ENCODE data around the gene ENOX1. TPM values are rescaled to one million over a fixed set of nuclear protein-coding genes. Genes with fewer than 3 reads are reported as not detected.

Gene ENOX1
- total RNA-seq, 1 donor: 2.2 TPM

DNA sequence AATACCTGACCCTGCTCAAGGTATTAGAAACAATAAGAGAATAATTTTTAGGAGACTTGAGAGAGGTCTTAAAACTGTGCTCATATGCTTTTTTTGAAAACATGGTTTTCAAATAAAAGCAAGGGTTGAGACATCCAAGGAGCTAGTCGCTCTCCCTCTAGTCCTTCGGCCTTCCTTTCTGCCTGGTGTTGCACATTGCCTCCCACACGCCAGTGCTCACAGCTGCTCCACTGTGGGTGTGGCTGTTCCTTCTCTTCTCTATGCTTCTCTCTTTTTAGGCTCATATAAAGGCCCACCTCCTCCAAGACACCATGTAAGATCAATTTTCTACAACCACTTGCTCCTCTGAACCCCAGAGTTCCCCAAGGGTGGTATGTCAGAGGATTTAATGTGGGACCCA lies 352.6 kb downstream of the ENOX1 start:
- no peak overlapping the region for H3K4me3 ChIP-seq (ENCODE audit: low read depth, low read length)
- DNase-seq (ENCODE audit: low read depth): no peak
- TF ChIP-seq, protein P1, sequence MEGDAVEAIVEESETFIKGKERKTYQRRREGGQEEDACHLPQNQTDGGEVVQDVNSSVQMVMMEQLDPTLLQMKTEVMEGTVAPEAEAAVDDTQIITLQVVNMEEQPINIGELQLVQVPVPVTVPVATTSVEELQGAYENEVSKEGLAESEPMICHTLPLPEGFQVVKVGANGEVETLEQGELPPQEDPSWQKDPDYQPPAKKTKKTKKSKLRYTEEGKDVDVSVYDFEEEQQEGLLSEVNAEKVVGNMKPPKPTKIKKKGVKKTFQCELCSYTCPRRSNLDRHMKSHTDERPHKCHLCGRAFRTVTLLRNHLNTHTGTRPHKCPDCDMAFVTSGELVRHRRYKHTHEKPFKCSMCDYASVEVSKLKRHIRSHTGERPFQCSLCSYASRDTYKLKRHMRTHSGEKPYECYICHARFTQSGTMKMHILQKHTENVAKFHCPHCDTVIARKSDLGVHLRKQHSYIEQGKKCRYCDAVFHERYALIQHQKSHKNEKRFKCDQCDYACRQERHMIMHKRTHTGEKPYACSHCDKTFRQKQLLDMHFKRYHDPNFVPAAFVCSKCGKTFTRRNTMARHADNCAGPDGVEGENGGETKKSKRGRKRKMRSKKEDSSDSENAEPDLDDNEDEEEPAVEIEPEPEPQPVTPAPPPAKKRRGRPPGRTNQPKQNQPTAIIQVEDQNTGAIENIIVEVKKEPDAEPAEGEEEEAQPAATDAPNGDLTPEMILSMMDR (IDR thresholded peaks at IDR 0.05; ENCODE audit: insufficient read depth, low read depth, low read length): no peak

DNA sequence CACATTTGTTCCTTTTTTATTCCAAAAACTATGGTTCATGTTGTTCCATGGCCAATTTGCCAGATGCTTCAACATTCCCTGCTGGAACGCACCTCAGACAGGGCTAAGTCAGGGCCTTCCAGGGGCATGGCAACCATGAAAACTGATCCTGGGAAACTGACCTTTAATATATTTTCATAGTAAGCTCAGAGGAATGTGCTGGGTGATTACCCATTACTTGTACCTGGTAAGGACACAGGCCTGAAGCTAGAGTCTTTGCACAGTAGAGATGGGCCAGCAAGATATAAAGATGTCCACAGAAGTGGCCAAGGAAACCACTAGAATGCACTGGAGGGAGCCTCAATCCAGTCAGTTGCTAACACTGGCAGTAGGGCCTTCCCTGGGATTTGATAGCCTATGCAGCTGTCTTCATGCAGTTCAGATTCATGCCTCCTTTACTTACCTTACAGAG lies 353.1 kb downstream of the ENOX1 start:
- TF ChIP-seq, protein P1 (IDR thresholded peaks at IDR 0.05; ENCODE audit: insufficient read depth, low read depth, low read length): no peak
- DNase-seq (ENCODE audit: low read depth): no peak
- H3K4me3 ChIP-seq (ENCODE audit: low read depth, low read length): no peak overlapping the region

DNA sequence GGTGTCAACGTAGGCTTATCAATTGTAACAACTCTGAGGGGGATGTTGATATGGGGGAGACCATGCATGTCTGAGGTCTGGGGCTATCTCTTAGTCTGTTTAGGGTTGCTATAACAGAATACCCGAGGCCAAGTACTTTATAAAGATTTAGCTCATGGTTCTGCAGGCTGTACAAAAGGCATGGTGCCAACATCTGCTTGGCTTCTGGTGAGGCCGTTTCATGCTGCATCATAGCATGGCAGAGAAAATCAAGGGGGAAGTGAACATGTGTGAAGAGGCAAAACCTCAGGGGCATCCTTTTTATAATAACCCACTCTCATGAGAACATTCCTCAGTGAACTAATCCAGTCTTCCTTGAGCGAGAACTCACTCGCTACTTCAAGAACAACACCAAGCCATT lies 353.8 kb downstream of the ENOX1 start:
- TF ChIP-seq, protein P1 (IDR thresholded peaks at IDR 0.05; ENCODE audit: insufficient read depth, low read depth, low read length): no peak
- DNase-seq (ENCODE audit: low read depth): no peak
- H3K4me3 ChIP-seq (ENCODE audit: low read depth, low read length): no peak overlapping the region

DNA sequence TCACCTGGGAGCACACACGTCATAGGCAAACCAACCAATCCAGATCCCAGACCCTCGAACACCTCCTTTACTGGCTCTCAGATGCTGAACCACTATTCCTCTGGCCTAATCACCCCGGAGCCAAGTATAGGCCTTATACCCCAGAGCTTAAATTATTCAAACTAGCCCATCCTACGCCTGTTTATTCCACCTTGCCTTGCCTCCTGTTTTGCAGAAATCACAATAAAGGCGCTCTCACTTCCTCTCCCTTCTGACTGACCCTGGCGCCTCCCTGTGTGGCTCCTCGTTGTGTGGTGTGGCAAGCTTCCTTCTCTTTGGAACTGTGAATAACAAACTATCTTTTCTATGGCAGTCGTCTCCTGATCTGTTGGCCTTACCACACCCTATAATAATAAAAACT lies 354.9 kb downstream of the ENOX1 start:
- H3K4me3 ChIP-seq (ENCODE audit: low read depth, low read length): no peak overlapping the region
- TF ChIP-seq, protein P1 (IDR thresholded peaks at IDR 0.05; ENCODE audit: insufficient read depth, low read depth, low read length): no peak
- DNase-seq (ENCODE audit: low read depth): no peak

DNA sequence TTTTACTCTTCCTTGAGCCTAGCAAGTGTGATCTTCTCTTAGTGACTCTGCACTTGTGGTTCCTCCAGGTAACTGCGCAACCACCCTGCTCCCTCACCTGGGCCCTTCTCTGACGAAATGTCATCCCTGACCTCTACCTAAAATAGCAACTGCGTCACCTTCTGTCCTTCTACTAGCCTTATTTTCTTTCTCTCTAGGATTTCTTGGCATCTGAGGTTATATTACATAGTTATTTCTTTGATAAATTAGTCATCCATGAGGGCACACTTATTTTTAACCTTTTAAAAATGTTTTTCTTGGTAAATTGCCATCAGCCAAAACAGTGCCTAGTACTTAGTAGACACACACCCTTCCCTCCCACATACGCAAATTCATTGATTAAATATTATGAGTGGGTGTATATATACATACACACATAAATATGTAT lies 355.5 kb downstream of the ENOX1 start:
- DNase-seq (ENCODE audit: low read depth): no peak
- TF ChIP-seq, protein P1 (IDR thresholded peaks at IDR 0.05; ENCODE audit: insufficient read depth, low read depth, low read length): no peak

DNA sequence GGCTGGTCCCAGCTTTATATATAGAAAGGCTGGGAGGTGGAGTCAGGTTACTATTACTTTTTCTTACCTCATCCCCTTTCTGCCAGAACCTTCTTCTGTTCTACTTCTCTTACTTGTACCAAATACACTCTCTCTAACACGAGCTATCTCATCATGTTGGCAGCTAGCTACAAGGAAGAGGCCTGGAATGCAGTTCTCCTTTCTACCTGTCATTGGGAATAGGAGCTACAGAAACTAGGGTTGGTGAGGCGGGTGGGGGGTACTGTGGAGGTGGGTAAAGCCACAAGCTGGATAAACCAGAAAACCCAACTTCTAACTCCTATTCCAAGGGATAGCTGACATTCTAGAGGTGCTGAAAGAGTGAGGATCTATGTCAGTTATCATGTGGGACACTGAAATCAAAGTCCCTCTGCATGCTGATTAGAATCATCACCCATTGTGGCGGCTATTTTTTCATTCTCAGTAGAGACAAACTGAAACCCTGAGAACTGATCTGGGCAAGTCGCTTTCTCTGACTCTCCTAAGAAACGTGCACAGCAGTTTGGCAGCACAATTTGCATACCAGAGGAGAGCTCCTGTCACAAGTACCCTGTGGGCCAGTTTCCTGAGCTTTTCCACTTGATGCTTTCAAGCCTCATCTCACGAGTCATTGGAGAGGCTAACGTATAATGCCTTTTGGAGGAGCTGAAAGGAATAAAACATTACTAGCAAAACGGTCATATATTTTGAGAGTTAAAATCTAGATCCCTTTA lies 358.1 kb downstream of the ENOX1 start:
- TF ChIP-seq, protein P1 (IDR thresholded peaks at IDR 0.05; ENCODE audit: insufficient read depth, low read depth, low read length): no peak
- DNase-seq (ENCODE audit: low read depth): no peak
- H3K4me3 ChIP-seq (ENCODE audit: low read depth, low read length): no peak overlapping the region

More for the DNA sequence above, 355.5 kb downstream of the ENOX1 start:
- no peak overlapping the region for H3K4me3 ChIP-seq (ENCODE audit: low read depth, low read length)
